ENCODE data around the gene ESR2.

GRCh38 chr14:64293976-64294671, at the start of gene ESR2:
- TF ChIP-seq CTCF (IDR thresholded peaks at IDR 0.05; ENCODE audit: extremely low read depth in 1 of 2, insufficient read depth in 1 of 2, low read depth in 1 of 2, low read length in 2 of 2) (peak in 1 of 2 donors; percentile 33), POLR2A (IDR thresholded peaks at IDR 0.05; ENCODE audit: low read depth, low read length) (no peak), MYC (IDR thresholded peaks at IDR 0.05; ENCODE audit: low read depth, low read length) (no peak), POLR2AphosphoS5 (IDR thresholded peaks at IDR 0.05; ENCODE audit: insufficient read depth, low read depth, low read length) (no peak), EZH2 (IDR thresholded peaks at IDR 0.05; ENCODE audit: borderline replicate concordance, low read depth, low read length, severe bottlenecking) (no peak), JUN (IDR thresholded peaks at IDR 0.05; ENCODE audit: borderline replicate concordance, insufficient read depth, insufficient read length, low read depth) (no peak), GATA2 (IDR thresholded peaks at IDR 0.05; ENCODE audit: insufficient read depth, insufficient read length, low read depth, low read length) (no peak), FOS (IDR thresholded peaks at IDR 0.05; ENCODE audit: borderline replicate concordance, insufficient read depth, low read length) (no peak)
